Upper lobe of left lung (tissue), 4 donors: Measurements from ENCODE around the gene TMEM171.

Experiments used
- EP300 ChIP-seq, 4 donors: sonication (generic); formaldehyde crosslinking; IDR thresholded peaks; one replicate each; pipeline ENCODE4 v1.5.1; 2017; ENCODE audit warnings: antibody characterized with exemption in 4 of 4, control low read depth in 2 of 4
- TF ChIP-seq, protein P1 (sequence below), 6 experiments: fragments of 450-650 bp in 4 of 6; fragments of 200-600 bp in 2 of 6; sonication (generic) in 2 of 6; IDR thresholded peaks; one replicate each; pipeline ENCODE4 v1.5.1; 2016 to 2019; ENCODE audit warnings: antibody characterized with exemption in 6 of 6

GRCh38 chr5:73116506-73116905, 3.9 kb upstream of the TMEM171 start:
- no peak for TF ChIP-seq EP300 (IDR thresholded peaks at IDR 0.05)
- TF ChIP-seq, protein P1, sequence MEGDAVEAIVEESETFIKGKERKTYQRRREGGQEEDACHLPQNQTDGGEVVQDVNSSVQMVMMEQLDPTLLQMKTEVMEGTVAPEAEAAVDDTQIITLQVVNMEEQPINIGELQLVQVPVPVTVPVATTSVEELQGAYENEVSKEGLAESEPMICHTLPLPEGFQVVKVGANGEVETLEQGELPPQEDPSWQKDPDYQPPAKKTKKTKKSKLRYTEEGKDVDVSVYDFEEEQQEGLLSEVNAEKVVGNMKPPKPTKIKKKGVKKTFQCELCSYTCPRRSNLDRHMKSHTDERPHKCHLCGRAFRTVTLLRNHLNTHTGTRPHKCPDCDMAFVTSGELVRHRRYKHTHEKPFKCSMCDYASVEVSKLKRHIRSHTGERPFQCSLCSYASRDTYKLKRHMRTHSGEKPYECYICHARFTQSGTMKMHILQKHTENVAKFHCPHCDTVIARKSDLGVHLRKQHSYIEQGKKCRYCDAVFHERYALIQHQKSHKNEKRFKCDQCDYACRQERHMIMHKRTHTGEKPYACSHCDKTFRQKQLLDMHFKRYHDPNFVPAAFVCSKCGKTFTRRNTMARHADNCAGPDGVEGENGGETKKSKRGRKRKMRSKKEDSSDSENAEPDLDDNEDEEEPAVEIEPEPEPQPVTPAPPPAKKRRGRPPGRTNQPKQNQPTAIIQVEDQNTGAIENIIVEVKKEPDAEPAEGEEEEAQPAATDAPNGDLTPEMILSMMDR (IDR thresholded peaks at IDR 0.05) = no peak
